Muscle of arm (tissue), 12 donors: ENCODE results near the gene AGMO. TPM values are rescaled to one million over a fixed set of nuclear protein-coding genes. Genes with fewer than 3 reads are reported as not detected.

ENCODE experiments used
- DNase-seq: peaks from one replicate; pipeline ENCODE4 v3.0.0-alpha.2; 2013
- polyA plus RNA-seq, 12 donors: library from polyadenylated mRNA; unstranded; fragments of 120-200 nt; gene quantifications; one replicate each; pipeline ENCODE4 v1.2.1, GENCODE V29; 2013; ENCODE audit not compliant: insufficient read length in 12 of 12

Gene AGMO
- polyA plus RNA-seq, 12 donors = 0.28 to 0.59 (median 0.37) TPM; not detected in 2

DNA sequence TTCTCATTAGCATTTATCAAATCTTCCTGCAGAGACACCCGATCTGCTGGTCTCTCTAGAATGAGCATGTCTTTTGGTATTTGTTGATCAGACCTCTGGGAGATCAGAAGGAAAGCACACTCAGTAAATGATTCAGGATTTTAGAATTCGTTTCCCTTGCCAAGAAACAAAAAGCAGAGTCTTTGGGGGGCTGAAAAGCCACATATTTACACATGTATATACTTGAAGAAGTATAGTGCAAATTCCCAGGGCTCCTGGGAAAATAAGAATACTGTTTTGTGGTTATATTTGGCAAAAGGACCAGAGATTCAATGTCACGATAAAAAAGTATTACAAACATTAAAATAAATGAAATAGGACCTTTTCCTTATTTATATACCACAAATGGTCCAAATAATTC lies 100.2 kb downstream of the AGMO start:
- DNase-seq = peak; percentile 48

DNA sequence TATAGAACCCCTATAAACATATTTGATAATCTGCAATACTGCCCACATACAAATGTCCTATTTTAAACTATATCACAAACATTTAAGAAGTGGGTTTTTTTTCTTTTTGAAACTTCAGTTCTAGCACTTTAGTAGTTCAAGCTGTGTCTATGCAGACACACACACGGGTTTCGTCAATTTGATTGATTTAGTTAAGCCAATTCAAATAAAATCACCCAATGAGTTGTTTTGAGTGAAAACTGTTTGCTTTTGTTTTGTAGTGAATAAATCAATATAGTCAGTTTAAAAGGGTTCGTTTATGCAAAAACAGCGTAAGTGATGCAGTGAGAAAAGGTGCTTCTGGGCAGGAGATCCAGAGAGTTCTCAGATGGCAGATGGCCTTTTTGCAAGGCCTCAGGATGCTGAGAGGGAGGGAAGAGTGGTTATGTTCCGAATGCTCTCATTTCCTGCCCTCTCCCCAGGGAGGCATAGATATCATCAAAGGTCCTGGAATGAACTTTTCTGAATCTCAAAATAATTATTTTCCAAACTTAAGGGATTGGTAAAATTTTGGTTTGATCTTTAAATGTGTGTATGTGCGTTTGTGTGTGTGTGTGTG lies 102.7 kb downstream of the AGMO start:
- DNase-seq = peak; percentile 57

- DNase-seq = peak; percentile 54
Measured at GRCh38 chr7:15457990-15458955, 103.5 kb downstream of the AGMO start.

DNA sequence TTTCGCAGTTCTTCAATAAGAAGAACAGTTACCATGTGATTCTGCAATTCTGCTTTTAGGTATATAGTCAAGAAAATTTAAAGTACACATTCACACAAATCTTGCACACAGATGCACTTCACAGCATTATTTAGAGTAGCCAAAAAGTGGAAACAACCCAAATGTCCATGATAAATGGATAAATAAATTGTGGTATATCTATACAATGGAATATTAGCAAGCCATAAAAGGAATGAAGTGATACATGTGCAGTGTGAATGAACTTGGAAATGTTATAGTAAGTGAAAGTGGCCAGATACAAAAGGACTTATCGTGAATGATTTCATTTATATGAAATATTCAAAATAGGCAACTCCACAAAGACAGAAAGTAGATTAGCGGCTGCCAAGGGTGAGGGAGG lies 109.1 kb downstream of the AGMO start:
- DNase-seq = no peak

DNA sequence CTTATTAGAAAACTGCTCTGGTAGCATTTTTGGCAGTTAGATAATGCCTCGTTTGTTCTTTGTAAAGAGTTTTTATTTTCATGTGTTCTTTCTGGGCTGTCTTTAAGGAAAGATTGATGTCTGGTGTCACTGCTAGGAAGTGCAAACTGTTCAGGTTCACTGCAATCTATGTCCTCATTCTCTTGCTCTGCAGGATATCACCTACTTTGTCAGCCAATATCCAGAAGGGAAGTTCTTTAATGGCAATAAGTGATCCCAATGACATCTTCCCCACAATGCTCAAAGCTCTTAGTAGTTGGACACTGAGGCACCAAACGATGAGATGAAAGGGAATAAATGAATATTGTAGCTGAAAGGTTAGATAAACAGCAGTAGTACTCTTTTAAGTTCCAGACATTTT lies 115.1 kb downstream of the AGMO start:
- no peak for DNase-seq

DNA sequence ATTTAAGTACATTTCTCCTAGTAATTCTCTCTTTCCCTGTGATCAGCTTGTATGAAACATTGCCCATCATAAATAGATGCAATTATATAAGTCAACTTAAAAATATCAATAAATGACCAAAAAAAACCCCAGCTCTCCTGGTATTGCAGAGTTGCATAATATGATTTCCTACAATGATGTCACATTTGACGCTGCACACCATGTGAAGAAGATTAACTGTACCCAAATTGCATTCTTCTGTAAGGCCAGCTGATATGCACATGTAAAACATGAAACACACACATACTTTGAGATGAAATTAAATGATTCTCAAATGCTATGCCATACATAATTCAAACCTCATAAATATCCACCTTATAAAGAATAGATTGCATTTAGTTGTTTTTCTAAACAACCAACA lies 115.5 kb downstream of the AGMO start:
- DNase-seq = no peak

DNA sequence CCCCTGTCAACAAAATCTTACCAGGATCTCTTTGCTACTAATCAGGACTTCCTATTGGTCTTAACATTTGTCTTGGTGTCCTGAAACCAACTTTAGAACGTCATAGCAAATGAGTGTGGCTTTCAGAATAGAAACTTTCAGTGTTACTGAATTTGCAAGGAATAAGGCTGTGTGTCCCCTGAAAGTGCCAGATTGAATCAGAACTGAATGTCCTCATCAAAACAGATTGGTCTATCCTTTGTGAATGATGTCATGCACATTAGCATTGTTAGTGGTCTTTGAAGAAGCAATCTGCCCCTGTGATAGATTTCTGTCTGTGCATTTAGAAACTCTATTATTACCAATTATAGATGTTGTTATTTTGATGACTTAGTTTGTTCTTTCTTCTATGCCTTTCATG lies 119.9 kb downstream of the AGMO start:
- DNase-seq = no peak

- no peak for DNase-seq
Measured at GRCh38 chr7:15440482-15440881, 121.3 kb downstream of the AGMO start.

DNA sequence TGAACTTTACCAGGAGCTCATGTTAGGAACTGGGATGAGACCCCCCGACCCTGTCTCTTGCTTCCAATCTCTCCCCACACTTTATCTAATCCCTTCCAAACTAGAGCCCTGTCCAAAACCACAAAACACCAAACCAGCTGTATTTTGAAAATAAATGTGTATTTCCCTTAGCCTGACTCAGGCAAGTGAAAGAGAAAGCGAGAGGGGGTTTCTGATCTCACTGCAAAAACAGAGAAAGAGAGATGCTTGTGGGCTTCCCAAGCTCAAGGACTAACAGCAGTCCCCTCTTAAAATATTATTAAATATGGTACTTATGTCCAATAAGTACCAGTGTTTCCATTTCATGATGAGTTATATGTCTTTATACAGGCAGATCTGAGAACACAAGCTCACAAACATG lies 122.0 kb downstream of the AGMO start:
- DNase-seq = no peak

DNA sequence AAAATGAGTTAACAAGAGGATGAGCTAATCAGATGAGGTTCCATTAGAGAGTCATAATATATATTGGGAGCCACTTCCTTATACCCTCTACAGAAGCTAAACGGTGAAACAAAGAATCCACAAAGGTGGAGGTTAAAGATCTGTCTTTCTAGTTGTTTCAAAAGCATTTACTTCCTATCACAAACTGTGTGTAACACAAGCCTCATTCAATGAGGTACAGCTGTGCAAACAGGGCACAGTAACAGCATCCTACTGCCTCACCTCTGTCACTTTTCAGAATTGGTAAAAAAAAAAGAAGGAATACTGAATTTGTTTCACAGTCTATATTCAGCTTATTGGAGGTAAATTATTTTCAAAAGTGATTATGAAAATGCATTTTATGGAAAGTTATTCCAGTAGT lies 128.7 kb downstream of the AGMO start:
- no peak for DNase-seq

DNA sequence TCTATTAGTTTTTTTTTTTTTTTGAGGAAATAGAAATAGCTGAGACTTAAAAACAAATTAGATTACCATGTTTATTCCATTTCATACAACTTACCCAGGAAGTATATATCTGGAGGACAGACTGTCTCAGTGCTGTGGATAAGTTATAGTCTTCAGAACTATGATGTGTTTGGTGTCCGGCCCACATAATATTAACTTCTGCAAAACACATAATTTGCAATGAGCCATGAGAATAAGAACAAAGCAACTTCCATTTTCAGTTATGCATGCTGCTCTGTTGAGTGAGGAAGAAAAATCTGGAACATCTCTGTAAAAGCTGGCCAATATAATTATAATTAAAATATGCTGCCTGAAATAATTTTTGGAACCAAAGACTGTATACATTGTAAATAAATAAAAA lies 130.9 kb downstream of the AGMO start:
- no peak for DNase-seq

- DNase-seq = no peak
Measured at GRCh38 chr7:15430191-15430590, 131.6 kb downstream of the AGMO start.

DNA sequence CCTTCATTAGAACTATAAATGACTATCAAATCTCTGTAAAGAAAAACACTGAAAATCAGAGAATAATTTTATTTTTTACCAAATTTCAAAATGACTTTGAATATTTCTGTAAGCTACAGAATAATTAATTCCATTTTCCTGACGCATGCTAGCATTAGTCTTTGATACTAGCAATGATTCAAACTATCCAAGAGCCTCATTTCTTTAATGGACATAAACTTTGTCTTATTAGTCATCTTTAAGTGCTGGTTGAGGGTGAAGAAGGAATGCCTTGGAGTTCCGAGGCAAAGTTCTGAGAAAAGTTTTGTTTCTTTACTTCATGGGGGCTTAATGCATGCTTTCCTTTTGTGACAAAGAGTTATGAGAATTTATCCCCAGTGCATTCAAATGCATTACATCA lies 137.3 kb downstream of the AGMO start:
- no peak for DNase-seq

- no peak for DNase-seq
Measured at GRCh38 chr7:15419596-15419995, 142.2 kb downstream of the AGMO start.

GRCh38 chr7:15418264-15418663 lies 143.6 kb downstream of the AGMO start:
- peak; percentile 19 for DNase-seq

DNA sequence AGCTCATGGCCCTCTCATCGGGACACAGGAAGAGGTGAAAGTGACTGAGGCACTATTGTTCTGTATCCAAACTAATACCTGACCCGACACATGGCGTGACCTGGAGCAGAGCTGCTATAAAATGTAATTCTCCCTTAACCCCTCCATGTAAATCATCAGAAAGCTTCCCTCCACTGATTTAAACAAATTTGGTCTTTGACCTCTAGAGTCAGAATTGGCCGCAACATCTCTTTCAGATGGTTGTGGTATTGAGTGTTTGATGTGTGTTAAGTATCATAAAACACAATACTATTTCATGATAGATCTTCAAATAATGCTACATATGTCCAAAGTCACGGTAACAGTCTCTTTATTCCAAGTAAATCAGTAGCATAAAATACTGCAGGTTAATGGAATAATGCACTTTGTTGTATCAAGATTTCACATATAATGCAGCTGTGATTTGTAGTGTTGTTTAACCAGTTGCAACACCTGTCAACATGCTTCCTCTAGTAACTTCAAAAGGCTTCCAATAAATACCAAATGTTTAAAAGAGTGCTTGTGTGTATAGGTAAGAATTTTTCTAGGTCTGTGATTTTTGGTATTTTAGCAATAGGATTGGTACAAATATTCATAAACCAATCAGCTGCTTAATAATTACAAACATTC lies 144.3 kb downstream of the AGMO start:
- no peak for DNase-seq

DNA sequence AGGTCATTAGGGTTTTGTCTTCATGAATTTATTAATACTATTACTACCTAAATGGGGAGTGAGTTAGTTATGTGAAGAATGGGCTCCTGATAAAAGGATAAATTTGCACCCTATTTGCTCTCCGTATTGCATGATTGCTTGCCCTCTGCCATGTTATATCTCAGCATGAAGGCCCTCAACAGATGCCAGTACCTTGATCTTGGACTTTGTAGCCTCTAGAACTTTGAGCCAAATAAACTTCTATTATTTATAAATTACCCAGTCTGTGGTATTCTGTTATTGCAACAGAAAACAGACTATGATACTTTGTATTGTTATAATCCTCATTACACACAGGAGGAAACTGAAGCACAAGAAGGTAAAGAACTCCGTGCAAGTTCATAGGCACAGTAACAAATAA lies 150.8 kb downstream of the AGMO start:
- DNase-seq = no peak

GRCh38 chr7:15407910-15408309 lies 153.9 kb downstream of the AGMO start:
- no peak for DNase-seq

- DNase-seq = no peak
Measured at GRCh38 chr7:15403751-15404150, 158.1 kb downstream of the AGMO start.

- no peak for DNase-seq
Measured at GRCh38 chr7:15403315-15403714, 158.5 kb downstream of the AGMO start.

GRCh38 chr7:15402436-15403136 lies 159.2 kb downstream of the AGMO start:
- no peak for DNase-seq

- no peak for DNase-seq
Measured at GRCh38 chr7:15400440-15400839, 161.4 kb downstream of the AGMO start.
